ENCODE measurements around the gene VPS41. TPM values are rescaled to one million over a fixed set of nuclear protein-coding genes. Genes with fewer than 3 reads are reported as not detected.

The VPS41 gene
- total and polyA plus RNA-seq, 10 of the 15 experiments (the other 5 are each of a cell fraction or from before 2014, with no cell fraction given), result 15.3 to 63.2 (median 47.0) TPM

- 95% methylated on average over 5 of the region's 5 CpGs for WGBS (ENCODE audit: insufficient coverage, insufficient replicate concordance, low lambda C conversion rate, missing lambda C conversion rate)
- ChIA-PET CTCF (interaction anchor here (1.5 kb wide), 2 partner anchors 9 to 104 kb away, joined by 4 to 5 read pairs; no protein-coding TSS in a partner anchor), POLR2A (no interaction called here), RAD21 (ENCODE audit: unreplicated experiment) (interaction anchor here (1.1 kb wide), 1 partner anchor 30 kb away, joined by 3 read pairs; no protein-coding TSS in a partner anchor), SMC1A (ENCODE audit: uncharacterized antibody, unreplicated experiment) (interaction anchor here (1.4 to 1.5 kb wide), 2 partner anchors 16 to 102 kb away, joined by 4 read pairs; no protein-coding TSS in a partner anchor)
- H3K9ac ChIP-seq (ENCODE audit: control insufficient read depth, insufficient read depth, low read length), result no peak overlapping the region
- H3K79me2 ChIP-seq (ENCODE audit: control insufficient read depth, insufficient read depth, low read length), result no peaks in the 10 kb centered on the region
- no peak overlapping the region for H2AFZ ChIP-seq (ENCODE audit: control insufficient read depth, low read depth, low read length)
- DNase-seq (ENCODE audit: low read depth, low spot score) (no peak), FAIRE-seq (no peak), ATAC-seq (no peak)
- in situ Hi-C loops (cut with MboI), result no loop called here
- H3K27ac ChIP-seq (ENCODE audit: control insufficient read depth, insufficient read depth), result no peak overlapping the region
- H3K4me1 ChIP-seq (ENCODE audit: control insufficient read depth, insufficient read depth, low read length), result peaks cover 7% of the 10 kb centered on the region; the same call in 1 of the 2 replicates
- no peaks in the 10 kb centered on the region for H3K36me3 ChIP-seq (ENCODE audit: control insufficient read depth in 2 of 2, insufficient read depth in 2 of 2, low read length in 1 of 2)
- no peaks in the 10 kb centered on the region for H4K20me1 ChIP-seq (ENCODE audit: control insufficient read depth, insufficient read depth)
- no peaks in the 10 kb centered on the region for H3K27me3 ChIP-seq (replicated peaks in 1 of 2; ENCODE audit: control insufficient read depth in 2 of 2, insufficient read depth in 2 of 2, low read length in 1 of 2)
- H3K4me3 ChIP-seq, result no peak overlapping the region
- H3K9me3 ChIP-seq (replicated peaks; ENCODE audit: control insufficient read depth, insufficient read depth, low read length), result no peaks in the 10 kb centered on the region
- TF ChIP-seq TCF3 (IDR thresholded peaks at IDR 0.05; ENCODE audit: borderline replicate concordance, insufficient read depth, low read depth, low read length), result no peak
- TF ChIP-seq ZBTB40 (IDR thresholded peaks at IDR 0.05; ENCODE audit: borderline replicate concordance), result no peak
- no peak for TF ChIP-seq SKIL (IDR thresholded peaks at IDR 0.05; ENCODE audit: low read depth, poor library complexity, severe bottlenecking)
- no peak for TF ChIP-seq CHD4 (IDR thresholded peaks at IDR 0.05)
- no peak for TF ChIP-seq NR2F1 (conservative IDR thresholded peaks at IDR 0.05)
- TF ChIP-seq PAX5 (IDR thresholded peaks at IDR 0.05; ENCODE audit: borderline replicate concordance, low read depth, low read length), result no peak
- no peak for TF ChIP-seq ATF3 (IDR thresholded peaks at IDR 0.05; ENCODE audit: borderline replicate concordance, extremely low read depth, low read depth, low read length)
- no peak for TF ChIP-seq STAT3 (IDR thresholded peaks at IDR 0.05; ENCODE audit: low read depth, low read length)
- intact Hi-C loops (cut with micrococcal nuclease; ENCODE audit: unreplicated experiment), result no loop called here
- H3K4me2 ChIP-seq (ENCODE audit: control insufficient read depth, insufficient read depth), result no peak overlapping the region
- BruUV-seq (replicated peaks), result no TSS peak
Measured at GRCh38 chr7:38829488-38830165, 79.4 kb downstream of the VPS41 start.
